ENCODE results near the gene LAMA1.

LAMA1 gene

GRCh38 chr18:7111134-7111533, 6.5 kb downstream of the LAMA1 start:
- no peak for DNase-seq

DNA sequence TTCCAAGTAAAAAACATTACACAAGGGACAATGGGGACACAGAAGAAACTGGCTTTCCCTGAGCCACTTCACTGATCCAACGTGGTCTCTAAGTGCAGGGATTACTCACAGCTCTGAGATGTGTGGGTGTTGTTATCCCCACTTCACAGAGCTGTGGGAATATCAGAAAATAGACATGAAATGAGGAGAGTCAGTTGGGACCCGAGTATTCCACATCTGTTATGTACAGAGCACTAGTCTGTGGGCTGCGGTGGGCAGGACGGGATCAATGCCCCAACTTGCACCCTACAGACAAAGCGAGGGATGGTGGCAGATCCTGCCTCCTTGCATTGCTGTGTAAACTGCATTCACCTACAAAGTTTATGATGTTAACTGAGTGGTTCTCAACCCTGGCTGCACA, 11.7 kb downstream of the LAMA1 start:
- no peak for DNase-seq

- DNase-seq = no peak
These were observed 12.3 kb downstream of the LAMA1 start for GRCh38 chr18:7105268-7105667.

GRCh38 chr18:7104649-7105048, 12.9 kb downstream of the LAMA1 start:
- no peak for DNase-seq

GRCh38 chr18:7102131-7102530, 15.5 kb downstream of the LAMA1 start:
- no peak for DNase-seq

DNA sequence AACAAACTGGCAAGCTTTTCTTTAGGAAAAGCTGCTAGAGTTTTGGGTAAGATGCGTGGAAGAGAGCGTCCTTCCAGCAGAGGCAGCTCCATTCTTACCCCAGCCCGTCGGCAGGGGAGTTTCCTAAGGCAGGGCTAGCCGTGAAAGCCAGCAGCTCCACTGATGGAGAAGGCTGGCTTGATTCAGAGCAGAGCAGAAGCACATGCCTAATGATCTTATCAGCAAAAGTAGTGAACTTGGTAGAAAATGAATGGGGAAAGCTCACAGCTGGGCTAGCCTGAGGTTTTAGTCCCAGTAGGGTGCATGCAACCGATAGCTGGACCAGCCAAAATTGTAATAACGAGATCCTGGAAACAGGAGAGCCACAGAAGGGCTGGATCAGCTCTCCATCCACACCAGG, 20.8 kb downstream of the LAMA1 start:
- DNase-seq = no peak

DNA sequence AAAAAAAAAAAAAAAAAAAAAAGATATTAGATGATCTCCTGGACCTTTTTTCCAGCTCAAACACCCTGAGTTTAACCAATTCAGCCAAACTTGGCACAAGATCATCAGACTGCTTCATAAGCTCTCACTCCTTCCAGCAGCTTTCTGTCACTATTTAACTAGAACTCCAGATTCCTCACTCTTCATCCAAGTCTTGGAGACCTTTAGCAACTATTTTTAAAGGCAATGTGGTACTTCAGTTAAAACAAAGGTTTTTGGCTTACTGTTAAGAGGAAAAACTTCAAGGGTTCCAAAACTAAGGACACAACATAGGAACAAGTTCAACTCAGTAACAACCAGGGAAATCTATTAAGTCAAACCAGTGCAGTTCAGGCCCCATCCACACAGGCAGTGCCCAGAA, 23.2 kb downstream of the LAMA1 start:
- DNase-seq = no peak

DNA sequence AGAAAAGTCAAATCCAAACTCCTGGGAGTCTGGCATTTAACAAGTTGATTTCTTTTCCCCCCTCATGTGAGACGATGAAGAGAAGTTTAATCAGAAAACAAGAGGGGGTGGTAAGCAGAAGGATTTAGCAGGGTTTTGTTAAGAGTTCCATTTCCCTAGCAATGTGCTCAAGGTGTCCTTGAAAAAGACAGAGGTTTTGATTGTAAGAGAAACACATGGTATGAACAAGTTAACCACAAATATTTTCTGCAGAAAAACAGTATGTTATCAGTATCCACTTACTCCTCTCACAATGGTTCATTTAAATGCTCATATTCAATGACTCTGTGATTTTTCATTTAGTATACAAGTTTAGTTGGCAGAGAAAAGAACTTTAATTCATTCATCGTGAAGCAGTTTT, 26.8 kb downstream of the LAMA1 start:
- DNase-seq = no peak

- no peak for DNase-seq
These were observed 28.2 kb downstream of the LAMA1 start for GRCh38 chr18:7089369-7089768.

DNA sequence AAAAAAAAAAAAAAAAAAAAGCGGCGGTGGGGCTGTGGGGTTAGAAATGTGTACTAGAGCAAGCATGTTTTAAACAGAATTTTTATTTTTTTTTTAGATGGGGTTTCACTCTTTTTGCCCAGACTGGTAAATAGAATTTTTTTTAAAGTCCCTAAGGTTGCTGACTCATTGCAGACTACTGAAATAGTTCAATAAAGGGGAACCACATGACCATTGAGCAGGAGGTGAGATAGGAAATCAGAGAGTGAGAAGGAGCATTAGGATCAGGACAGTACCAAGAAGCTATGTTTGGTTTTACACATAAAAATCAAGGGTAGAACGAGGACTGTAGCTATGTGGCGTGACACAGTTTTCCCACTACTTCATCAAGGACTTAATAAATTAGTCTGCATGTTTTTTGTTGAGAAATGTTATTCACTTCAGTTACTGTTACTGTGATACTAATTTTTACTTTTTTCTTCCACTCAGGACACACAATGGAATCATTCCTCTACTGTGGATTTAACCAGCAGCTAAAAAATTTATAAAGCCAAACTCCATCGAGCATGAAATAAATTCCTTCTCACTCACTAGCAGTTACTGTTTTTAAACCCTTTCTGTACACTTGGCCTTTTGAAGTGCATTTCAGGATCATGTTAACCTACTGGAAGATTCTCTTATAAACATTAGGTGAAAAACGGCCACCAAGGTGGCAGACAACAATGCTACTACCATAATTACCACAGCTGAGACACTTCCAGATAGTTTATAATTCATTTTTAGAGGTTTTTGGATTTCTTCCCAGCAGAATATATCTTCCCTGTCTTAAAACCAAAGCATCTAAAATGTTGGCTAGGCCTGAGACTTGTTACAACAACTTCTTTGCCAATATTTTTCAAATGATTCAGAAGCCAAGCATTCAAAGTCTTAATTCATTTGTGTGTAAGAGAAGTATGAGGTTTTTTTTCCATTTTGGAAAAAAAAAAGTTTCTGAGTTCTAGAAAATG, 33.2 kb downstream of the LAMA1 start:
- DNase-seq = no peak

- DNase-seq = no peak
These were observed 34.9 kb downstream of the LAMA1 start for GRCh38 chr18:7082671-7083070.

GRCh38 chr18:7079231-7079630, 38.4 kb downstream of the LAMA1 start:
- DNase-seq = no peak

DNA sequence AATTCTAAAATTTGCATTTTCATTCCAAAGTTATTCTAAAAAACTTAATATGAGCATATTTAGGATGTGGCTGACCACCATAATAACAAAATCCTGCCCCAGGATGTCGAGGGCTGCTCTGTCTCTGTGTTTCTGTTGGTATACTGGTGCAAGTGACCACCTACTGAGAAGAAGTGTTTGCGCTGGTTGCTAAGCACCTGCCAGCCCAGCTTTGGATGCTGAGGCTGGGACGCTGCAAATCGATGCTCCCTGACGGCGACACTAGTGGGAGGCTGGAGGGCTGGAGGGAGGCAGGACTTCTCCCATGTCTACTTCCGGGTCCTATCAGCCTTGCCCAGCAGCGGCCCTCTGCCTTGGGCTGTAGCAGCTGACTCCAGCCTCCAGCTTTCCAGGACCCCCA, 45.0 kb downstream of the LAMA1 start:
- no peak for DNase-seq

DNA sequence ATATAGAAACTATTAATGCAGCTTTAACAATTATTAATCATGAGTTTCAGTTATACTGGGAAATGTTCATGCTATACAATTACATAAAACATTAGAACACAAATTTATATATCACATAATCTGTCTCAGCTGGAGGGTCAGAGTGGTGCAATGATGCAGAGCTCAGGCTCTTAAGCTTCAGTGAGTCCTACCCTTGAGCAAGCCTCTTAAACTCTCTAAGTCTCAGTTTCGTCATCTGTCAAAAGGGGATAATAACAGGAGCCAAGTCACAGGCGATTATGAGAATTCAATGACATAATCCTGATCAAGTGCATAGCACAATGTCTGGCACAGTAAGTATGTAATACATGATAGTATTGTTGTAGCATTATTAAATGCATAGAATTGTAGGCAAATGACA, 46.0 kb downstream of the LAMA1 start:
- no peak for DNase-seq

DNA sequence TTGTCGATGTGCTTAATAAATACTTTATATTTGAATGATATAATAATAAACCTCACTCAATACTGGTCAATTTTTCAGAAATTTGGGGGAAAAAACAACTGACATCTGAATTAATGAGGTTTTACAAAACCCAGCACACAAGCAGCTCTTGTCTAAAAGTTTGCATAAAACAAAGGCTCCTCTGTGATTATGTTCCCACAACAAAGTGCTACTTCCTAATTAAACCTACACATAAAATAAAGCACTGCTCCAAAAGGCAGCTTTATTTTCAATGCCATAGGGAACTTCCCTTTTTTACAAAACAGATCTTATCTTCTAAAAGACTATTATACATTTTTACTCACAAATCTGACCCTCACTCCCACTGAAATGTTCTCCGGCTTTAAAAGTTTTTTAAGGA, 47.1 kb downstream of the LAMA1 start:
- DNase-seq = no peak

DNA sequence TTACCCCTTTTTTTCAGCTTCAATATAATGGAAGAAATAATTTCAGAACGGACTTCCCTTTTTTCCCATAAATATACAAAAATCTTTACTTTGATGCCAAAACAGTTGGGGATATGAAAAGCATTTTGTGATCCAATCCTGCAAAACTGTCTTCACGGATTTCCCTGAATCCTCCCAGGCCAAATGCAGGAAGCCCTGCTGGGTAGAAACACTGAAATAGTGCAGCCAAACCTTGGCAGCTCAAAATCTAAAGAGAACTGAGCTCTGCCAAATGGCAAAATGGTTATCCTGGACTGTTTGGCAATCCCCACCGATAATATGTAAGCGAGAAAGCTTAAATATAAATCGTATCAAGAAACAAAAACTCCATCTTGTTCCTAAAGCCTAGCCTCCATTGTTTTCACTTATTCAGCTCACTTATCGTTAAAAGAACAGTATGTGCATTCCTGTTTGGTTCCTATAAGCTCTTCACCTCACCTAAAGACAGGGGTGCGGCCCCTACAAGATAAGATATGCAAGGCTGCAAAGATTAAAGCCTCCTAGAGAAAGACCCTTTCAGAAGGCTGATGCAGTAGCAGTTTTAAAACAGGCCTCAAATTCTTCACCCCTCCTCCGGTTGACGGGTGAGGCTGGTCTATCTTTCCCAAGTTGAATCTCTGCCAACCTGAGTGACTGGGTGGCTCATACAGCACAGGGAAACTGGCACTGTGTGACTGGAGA, 48.6 kb downstream of the LAMA1 start:
- DNase-seq = no peak

DNA sequence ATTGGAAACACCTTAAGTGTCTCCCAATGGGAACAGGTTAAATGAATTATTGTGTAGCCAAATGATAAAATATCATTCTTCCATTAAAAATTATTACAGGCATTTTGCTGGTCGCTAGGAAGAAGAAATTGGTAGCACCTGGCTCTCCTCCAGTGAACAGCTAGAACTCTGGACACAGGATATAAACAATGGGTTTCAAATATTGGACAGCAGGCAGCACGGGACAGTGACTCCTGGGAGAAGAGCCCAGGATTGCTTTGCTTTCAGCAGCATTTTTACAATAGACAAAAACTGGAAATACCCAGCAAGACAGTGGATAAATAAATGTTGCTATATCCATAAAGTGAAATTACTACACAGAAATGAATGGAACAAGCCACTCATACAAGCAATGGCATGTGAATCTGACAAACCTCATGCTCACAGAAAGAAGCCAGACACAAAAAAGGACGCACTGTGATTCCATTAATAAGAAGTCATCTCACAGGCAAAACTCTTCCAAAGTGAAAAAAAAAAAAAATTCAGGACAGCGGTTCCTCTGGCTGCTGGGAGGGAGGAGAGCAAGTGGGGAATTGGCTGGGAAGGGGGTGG, 50.5 kb downstream of the LAMA1 start:
- no peak for DNase-seq

- no peak for DNase-seq
These were observed 51.9 kb downstream of the LAMA1 start for GRCh38 chr18:7065736-7066135.

GRCh38 chr18:7064346-7064745, 53.3 kb downstream of the LAMA1 start:
- DNase-seq = no peak

GRCh38 chr18:7062811-7063210, 54.8 kb downstream of the LAMA1 start:
- no peak for DNase-seq

GRCh38 chr18:7062236-7062635, 55.4 kb downstream of the LAMA1 start:
- DNase-seq = no peak

- DNase-seq = no peak
These were observed 58.3 kb downstream of the LAMA1 start for GRCh38 chr18:7059276-7059675.

- no peak for DNase-seq
These were observed 61.6 kb downstream of the LAMA1 start for GRCh38 chr18:7056026-7056425.

DNA sequence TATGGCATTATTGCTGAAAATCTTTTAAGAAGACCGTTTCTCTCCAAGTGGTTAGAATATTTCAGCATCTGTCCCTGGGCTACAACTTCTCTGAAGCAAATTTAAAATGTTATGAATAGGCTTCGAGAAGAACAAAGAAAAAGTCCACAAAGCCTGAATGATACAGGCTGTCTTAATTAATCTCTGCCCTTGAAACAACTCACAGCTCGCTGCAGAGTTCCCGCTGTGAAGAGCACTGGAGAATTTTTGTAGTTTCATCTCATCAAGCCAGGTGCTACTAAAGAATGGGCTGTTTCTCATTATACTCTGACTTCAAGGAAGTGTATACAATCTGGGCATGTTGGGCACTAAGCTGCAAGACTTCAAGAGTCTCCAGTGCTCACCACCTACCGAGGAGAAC, 67.6 kb downstream of the LAMA1 start:
- DNase-seq = no peak
